ENCODE measurements around the gene PRDM10.

The PRDM10 gene

DNA sequence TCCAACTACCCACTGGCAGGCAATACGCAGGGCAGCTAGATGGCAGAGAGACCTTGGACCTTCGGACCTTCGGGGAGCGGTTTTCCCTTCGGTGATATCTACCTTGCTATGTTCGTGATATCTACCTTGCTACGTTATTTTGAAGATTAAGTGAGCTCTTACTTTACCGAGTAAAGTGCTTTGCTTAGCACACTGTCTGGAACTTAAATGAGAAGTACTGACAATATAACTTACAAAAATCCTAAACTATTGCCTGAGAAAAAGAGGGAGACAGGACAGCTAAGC is 1.0 kb upstream of the PRDM10 start:
- no peak for TF ChIP-seq REST (IDR thresholded peaks at IDR 0.05; ENCODE audit: insufficient read depth in 1 of 2, low read depth in 2 of 2, low read length in 2 of 2)
- no peak for TF ChIP-seq SIN3A (IDR thresholded peaks at IDR 0.05; ENCODE audit: borderline replicate concordance, insufficient read depth, low read length)
- TF ChIP-seq POLR2AphosphoS5 (IDR thresholded peaks at IDR 0.05; ENCODE audit: low read depth, low read length): no peak
- TF ChIP-seq TAF1 (IDR thresholded peaks at IDR 0.05; ENCODE audit: borderline replicate concordance, insufficient read depth, low read length): no peak
- TF ChIP-seq FOXP2 (optimal IDR thresholded peaks at IDR 0.05; ENCODE audit: borderline replicate concordance, extremely low read depth, extremely low read length, insufficient read depth): no peak

- peak in 1 of 2 experiments; percentile 58; a peak in 1 of 4 replicates for TF ChIP-seq REST (IDR thresholded peaks at IDR 0.05; ENCODE audit: insufficient read depth in 1 of 2, low read depth in 2 of 2, low read length in 2 of 2)
- peak; percentile 64; the same call in 1 of the 2 replicates for TF ChIP-seq TAF1 (IDR thresholded peaks at IDR 0.05; ENCODE audit: borderline replicate concordance, insufficient read depth, low read length)
- no peak for TF ChIP-seq FOXP2 (optimal IDR thresholded peaks at IDR 0.05; ENCODE audit: borderline replicate concordance, extremely low read depth, extremely low read length, insufficient read depth)
- no peak for TF ChIP-seq SIN3A (IDR thresholded peaks at IDR 0.05; ENCODE audit: borderline replicate concordance, insufficient read depth, low read length)
- peak; percentile 52 for TF ChIP-seq POLR2AphosphoS5 (IDR thresholded peaks at IDR 0.05; ENCODE audit: low read depth, low read length)
Observed at GRCh38 chr11:130002846-130003716, 446 bp upstream of the PRDM10 start.

DNA sequence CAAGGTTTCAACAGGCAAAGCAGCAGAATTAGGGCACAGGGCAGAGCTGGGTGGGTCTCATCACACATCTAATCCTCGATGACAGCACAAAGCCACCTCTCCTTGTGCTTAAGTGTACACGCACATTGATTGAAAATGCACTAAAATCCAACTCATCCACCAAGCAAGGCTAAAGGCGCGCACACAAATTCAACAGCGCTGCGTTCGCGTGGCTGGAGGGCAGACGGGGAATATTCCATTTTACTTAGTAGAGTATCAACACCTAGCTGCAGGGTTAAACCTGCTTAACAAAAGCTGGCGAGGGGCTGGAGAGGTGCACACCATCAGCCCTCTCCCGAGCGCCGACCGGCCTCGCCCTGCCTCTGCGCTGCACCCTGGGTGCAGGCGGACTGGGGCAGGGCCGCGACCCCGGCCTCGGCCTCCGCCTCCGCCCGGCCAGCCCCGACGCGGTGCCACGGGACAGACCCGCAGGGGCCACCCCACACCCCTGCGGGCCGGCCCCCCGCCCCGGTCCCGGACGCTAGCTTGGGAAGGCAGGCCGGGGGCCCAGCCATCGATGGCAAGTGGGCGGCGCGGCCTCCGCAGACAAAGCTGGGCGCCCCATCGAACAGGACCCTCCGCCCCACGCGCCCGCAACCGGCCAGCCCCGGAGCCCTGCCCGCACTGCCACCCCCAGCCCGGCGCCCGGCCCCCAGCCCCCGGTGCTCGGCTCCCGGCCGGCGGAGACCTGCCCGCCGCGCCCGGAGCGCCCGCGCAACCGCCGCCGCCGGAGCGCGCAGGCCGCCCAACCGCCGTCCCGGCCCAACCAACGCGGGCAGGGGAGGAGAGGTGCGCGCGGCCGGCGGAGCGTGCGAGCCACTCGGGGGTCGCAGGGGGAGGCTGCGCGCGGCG is 929 bp downstream of the PRDM10 start:
- TF ChIP-seq POLR2AphosphoS5 (IDR thresholded peaks at IDR 0.05; ENCODE audit: low read depth, low read length): no peak; the same call in 1 of the 2 replicates
- TF ChIP-seq FOXP2 (optimal IDR thresholded peaks at IDR 0.05; ENCODE audit: borderline replicate concordance, extremely low read depth, extremely low read length, insufficient read depth): no peak
- TF ChIP-seq TAF1 (IDR thresholded peaks at IDR 0.05; ENCODE audit: borderline replicate concordance, insufficient read depth, low read length): no peak
- no peak for TF ChIP-seq SIN3A (IDR thresholded peaks at IDR 0.05; ENCODE audit: borderline replicate concordance, insufficient read depth, low read length)
- TF ChIP-seq REST (IDR thresholded peaks at IDR 0.05; ENCODE audit: insufficient read depth in 1 of 2, low read depth in 2 of 2, low read length in 2 of 2): no peak

DNA sequence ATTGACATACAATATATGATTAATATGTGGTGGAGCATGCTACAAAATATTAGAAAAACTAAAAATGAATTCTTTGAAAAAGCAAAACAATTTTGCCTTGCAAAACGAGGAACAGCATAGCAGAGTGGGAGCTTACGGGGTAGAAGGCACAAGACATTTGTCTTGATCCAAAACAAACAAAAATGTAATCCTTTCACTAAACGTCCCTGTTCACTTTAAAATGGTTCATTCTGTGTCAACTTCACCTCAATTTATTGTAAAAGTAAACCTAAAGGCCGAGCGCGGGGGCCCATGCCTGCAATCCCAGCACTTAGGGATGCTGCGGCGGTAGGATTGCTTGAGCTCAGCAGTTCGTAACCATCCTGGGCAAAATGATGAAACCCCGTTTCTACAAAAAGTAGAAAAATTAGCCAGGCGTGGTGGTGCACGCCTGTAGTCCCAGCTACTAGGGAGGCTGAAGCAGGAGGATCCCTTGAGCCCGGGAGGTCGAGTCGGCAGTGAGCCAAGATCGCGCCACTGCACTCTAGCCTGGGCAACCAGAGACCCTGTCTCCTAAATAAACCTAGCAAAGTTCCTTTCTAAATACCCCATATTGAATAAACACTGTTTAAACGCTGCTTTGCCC is 2.0 kb downstream of the PRDM10 start:
- no peak for TF ChIP-seq SIN3A (IDR thresholded peaks at IDR 0.05; ENCODE audit: borderline replicate concordance, insufficient read depth, low read length)
- TF ChIP-seq REST (IDR thresholded peaks at IDR 0.05; ENCODE audit: insufficient read depth in 1 of 2, low read depth in 2 of 2, low read length in 2 of 2): no peak
- TF ChIP-seq POLR2AphosphoS5 (IDR thresholded peaks at IDR 0.05; ENCODE audit: low read depth, low read length): no peak
- TF ChIP-seq TAF1 (IDR thresholded peaks at IDR 0.05; ENCODE audit: borderline replicate concordance, insufficient read depth, low read length): no peak
- TF ChIP-seq FOXP2 (optimal IDR thresholded peaks at IDR 0.05; ENCODE audit: borderline replicate concordance, extremely low read depth, extremely low read length, insufficient read depth): no peak
